ENCODE measurements around the gene BRAF. TPM values are rescaled to one million over a fixed set of nuclear protein-coding genes. Genes with fewer than 3 reads are reported as not detected.
"Not testable (repeated sequence)": the region's sequence is repeated elsewhere in the genome, so short reads cannot be mapped to it uniquely, and the experiment has no call there.

Gene BRAF
- total RNA-seq (10 to 100 TPM; 28.4 to 32.0 TPM), polyA plus RNA-seq (11.3 TPM)

DNA sequence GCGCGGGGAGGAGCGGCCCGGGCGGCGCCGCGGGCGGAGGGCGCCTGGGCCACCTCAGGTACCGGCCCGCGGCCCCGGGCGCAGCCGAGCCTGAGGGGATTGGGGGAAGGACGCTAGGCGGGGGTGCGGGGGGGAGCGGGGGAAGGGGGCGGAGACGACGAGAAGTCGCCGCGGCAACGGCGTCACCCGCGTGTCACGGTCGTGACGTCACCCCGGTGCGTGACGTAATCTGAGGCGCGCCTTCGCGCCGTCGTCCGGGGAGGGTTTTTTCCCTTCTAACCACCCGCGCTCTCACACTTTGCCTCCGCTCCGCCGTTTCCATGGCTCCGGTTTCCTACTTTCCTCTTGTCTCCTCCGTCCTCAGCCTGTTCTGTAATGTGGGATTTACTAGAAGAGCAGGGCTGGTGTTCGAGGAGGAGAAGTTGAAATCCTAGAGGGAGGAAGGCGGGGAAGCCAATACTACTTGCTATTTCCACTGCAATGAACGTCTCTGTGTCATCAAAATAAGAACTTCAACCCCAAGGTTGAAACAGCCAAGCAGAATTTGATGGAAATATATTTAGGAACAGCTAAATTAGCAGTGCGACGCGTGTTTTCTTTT is at the start of gene BRAF:
Gene BRAF, minus strand, starts transcription at position 109 of the 601 bp plus-strand sequence. CDS start 226 bp downstream, outside the sequence.
- no peaks in the 10 kb centered on the region for H3K27me3 ChIP-seq (ENCODE audit: insufficient read depth, low read length, poor library complexity, severe bottlenecking)
- H3K4me1 ChIP-seq (ENCODE audit: insufficient read depth, low read length) = peaks cover 26% of the 10 kb centered on the region
- H3K36me3 Mint-ChIP-seq = peaks cover 0 to 4% (median 0%) of the 10 kb centered on the region in 3 donors
- peaks cover 3 to 4% of the 10 kb centered on the region in 2 donors for H3K27me3 Mint-ChIP-seq
- peak within 1 kb of the TSS; percentile 85 to 98 (median 96) for H3K4me3 Mint-ChIP-seq
- H3K36me3 ChIP-seq (ENCODE audit: insufficient read depth, low read length) = no peaks in the 10 kb centered on the region
- H3K4me3 ChIP-seq (ENCODE audit: low read length) = peak within 1 kb of the TSS; percentile 87
- CTCF ChIA-PET = interaction anchor here (1.3 to 2.9 kb wide), 2 partner anchors 67 to 90 kb away, joined by 3 to 12 read pairs; partner anchors contain the start of gene MRPS33
- peaks cover 0 to 6% (median 0%) of the 10 kb centered on the region in 5 donors for H3K9me3 Mint-ChIP-seq
- no peaks in the 10 kb centered on the region for H3K9me3 ChIP-seq (ENCODE audit: low read length)
- peak; percentile 92 to 96 (median 95) for DNase-seq
- H3K27ac ChIP-seq (ENCODE audit: low read depth, low read length) = peak within 1 kb of the TSS; percentile 98
- peaks cover 7 to 30% (median 15%) of the 10 kb centered on the region in 3 donors for H3K4me1 Mint-ChIP-seq
- POLR2A ChIA-PET = interaction anchor here (0.8 to 1.6 kb wide), 2 partner anchors 89 to 111 kb away, joined by 3 to 13 read pairs; partner anchors contain the start of gene MRPS33
- peak within 1 kb of the TSS in 7 of 8 donors; percentile 98 to 100 (median 100) for H3K27ac Mint-ChIP-seq

DNA sequence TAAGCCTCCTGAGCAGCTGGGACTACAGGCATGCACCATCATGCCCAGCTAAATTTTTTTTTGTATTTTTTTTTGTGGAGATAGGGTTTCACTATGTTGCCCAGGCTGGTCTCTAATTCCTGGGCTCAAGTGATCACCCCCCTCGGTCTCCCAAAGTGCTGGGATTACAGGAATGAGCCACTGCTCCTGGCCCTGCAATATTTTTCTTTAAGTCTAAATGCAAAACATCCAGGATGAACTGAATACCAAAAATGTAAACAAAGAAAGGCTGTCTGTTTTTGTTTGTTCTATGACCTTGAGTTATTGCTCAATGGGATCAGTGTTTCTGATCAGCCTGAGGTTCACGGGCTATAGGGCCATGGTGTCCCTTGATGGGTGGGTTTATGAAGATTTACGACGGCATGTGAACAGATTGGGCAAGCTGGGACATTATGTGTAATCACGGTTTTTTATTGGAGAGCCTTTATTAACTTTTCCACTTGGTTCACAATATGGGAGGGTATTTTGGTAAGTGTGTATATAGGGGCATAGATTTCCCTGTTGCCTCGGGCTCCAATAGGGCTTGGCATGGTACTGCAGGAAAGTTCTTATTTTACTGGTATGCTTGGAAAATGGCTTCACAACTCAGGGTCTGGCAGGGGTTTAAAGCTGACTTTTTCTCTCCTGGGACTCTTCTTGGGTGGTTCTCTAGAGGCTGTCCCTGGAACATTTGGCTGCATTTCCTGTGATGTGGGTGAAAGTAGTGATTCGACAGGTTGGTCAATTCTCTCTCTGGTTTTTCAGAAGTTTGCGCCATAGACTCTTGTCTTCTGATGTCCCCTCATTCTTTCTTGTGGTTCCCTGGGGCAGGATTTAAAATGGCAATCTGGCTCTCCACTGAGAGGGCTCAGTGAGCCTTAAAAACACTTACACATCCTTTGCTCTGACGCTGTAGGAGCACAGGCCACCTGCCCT is 48.4 kb upstream of the BRAF start:
- no peaks in the 10 kb centered on the region for H3K36me3 Mint-ChIP-seq
- no peak overlapping the region for H3K27ac ChIP-seq (ENCODE audit: low read depth, low read length)
- no peaks in the 10 kb centered on the region for H3K9me3 ChIP-seq (ENCODE audit: low read length)
- H3K9me3 Mint-ChIP-seq = no peaks in the 10 kb centered on the region
- peaks cover 1 to 13% of the 10 kb centered on the region in 2 donors for H3K27me3 Mint-ChIP-seq
- no peak overlapping the region for H3K4me3 Mint-ChIP-seq
- ChIA-PET CTCF (no interaction called here), POLR2A (no interaction called here)
- H3K36me3 ChIP-seq (ENCODE audit: insufficient read depth, low read length) = no peaks in the 10 kb centered on the region
- DNase-seq = no peak
- no peaks in the 10 kb centered on the region for H3K4me1 Mint-ChIP-seq
- H3K4me3 ChIP-seq (ENCODE audit: low read length) = no peak overlapping the region
- no peaks in the 10 kb centered on the region for H3K4me1 ChIP-seq (ENCODE audit: insufficient read depth, low read length)
- H3K27ac Mint-ChIP-seq = no peak overlapping the region
- H3K27me3 ChIP-seq (ENCODE audit: insufficient read depth, low read length, poor library complexity, severe bottlenecking) = no peaks in the 10 kb centered on the region

DNA sequence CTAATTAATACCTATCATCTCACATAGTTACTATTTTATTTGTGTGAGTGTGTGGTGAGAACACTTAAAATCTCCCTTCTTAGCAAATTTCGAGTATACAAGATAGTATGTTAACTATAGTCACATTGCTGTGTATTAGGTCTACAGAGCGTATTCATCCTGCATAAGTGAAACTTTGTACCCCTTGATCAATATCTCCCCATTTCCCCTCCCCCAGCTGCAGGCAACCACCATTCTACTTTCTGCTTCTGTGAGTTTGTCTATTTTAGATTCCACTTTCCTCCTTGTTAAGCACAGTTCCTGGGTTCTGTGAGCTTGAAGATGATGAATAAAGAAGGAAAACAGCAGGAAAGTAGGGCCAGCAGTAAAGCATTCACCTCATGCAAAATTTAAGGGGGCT is 47.6 kb upstream of the BRAF start:
- no peak overlapping the region for H3K27ac ChIP-seq (ENCODE audit: low read depth, low read length)
- Mint-ChIP-seq H3K36me3 (no peaks in the 10 kb centered on the region), H3K27me3 (peaks cover 4 to 17% of the 10 kb centered on the region in 2 donors), H3K4me1 (no peaks in the 10 kb centered on the region), H3K9me3 (no peaks in the 10 kb centered on the region), H3K27ac (peak overlapping the region in 2 of 8 donors; percentile 4 to 33), H3K4me3 (no peak overlapping the region)
- no peak overlapping the region for H3K4me3 ChIP-seq (ENCODE audit: low read length)
- no peaks in the 10 kb centered on the region for H3K4me1 ChIP-seq (ENCODE audit: insufficient read depth, low read length)
- POLR2A ChIA-PET = no interaction called here
- CTCF ChIA-PET = no interaction called here
- no peaks in the 10 kb centered on the region for H3K27me3 ChIP-seq (ENCODE audit: insufficient read depth, low read length, poor library complexity, severe bottlenecking)
- DNase-seq = no peak
- no peaks in the 10 kb centered on the region for H3K9me3 ChIP-seq (ENCODE audit: low read length)
- H3K36me3 ChIP-seq (ENCODE audit: insufficient read depth, low read length) = no peaks in the 10 kb centered on the region

DNA sequence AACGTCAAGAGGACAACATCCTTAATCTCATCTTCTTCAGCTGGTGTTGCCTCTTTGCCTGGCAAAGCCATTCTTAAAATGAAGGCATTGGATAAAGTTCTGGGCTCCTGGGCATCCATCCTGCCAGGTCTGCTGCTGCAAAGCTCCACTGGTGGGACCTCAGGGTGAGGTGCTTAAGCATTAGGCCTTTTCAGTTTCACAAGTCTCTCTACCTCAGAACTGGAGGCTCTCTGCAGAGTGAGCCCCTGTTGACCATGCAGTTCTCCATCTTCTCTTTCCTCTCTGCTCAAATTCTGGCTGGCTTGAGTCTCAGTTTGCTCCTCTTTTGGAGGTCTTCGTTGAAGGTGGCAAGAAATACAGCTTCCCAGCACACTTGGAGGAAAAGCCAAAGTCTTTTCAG is 42.7 kb upstream of the BRAF start:
- H3K27me3 Mint-ChIP-seq = peaks cover 6 to 15% of the 10 kb centered on the region in 2 donors
- CTCF ChIA-PET = no interaction called here
- DNase-seq = no peak

DNA sequence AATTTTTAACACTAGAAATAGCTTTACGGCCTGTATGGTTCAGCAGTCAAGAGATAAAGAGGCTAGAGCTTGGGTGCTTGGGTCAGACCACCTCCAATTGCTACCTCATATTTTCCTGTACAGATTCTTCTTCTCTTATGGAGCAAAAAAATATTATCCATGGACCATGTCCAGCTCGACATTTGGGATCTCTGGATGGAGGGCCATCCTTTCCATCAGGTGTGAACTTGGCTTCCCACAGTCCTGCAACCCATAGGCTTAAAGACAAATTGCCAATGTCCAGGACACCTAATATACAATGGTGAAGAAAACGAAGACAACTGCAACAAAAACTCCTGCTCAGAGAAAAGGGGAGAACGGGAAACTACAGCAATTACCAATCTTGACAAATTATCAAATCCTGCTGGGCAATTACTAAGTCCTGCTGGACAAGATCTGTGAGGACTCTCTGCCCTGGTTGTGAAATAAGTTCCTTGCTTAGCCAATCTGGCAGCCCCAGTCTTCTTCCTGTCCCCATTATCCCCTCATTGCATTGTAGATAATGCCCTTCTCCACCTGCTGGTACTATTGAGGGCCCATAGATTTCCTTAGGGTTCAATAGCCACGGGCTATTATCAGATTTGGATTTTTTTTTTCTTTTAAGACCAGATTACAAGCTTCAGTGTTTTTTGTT is 42.0 kb upstream of the BRAF start:
- no peaks in the 10 kb centered on the region for H3K4me1 Mint-ChIP-seq
- no peaks in the 10 kb centered on the region for H3K4me1 ChIP-seq (ENCODE audit: insufficient read depth, low read length)
- DNase-seq = no peak
- no peaks in the 10 kb centered on the region for H3K36me3 ChIP-seq (ENCODE audit: insufficient read depth, low read length)
- H3K27me3 ChIP-seq (ENCODE audit: insufficient read depth, low read length, poor library complexity, severe bottlenecking) = no peaks in the 10 kb centered on the region
- H3K27me3 Mint-ChIP-seq = peaks cover 8 to 11% of the 10 kb centered on the region in 2 donors
- no peak overlapping the region for H3K4me3 ChIP-seq (ENCODE audit: low read length)
- CTCF ChIA-PET = no interaction called here
- POLR2A ChIA-PET = no interaction called here
- H3K9me3 ChIP-seq (ENCODE audit: low read length) = no peaks in the 10 kb centered on the region
- peaks cover 0 to 1% (median 0%) of the 10 kb centered on the region in 5 donors for H3K9me3 Mint-ChIP-seq
- H3K36me3 Mint-ChIP-seq = no peaks in the 10 kb centered on the region
- H3K27ac Mint-ChIP-seq = no peak overlapping the region
- no peak overlapping the region for H3K4me3 Mint-ChIP-seq
- H3K27ac ChIP-seq (ENCODE audit: low read depth, low read length) = no peak overlapping the region

More for the DNA sequence above, 42.7 kb upstream of the BRAF start:
- H3K27ac ChIP-seq (ENCODE audit: low read depth, low read length) = no peak overlapping the region
- H3K27me3 ChIP-seq (ENCODE audit: insufficient read depth, low read length, poor library complexity, severe bottlenecking) = no peaks in the 10 kb centered on the region
- Mint-ChIP-seq H3K4me1 (no peaks in the 10 kb centered on the region), H3K27ac (no peak overlapping the region), H3K36me3 (no peaks in the 10 kb centered on the region), H3K9me3 (no peaks in the 10 kb centered on the region), H3K4me3 (no peak overlapping the region)
- no peaks in the 10 kb centered on the region for H3K36me3 ChIP-seq (ENCODE audit: insufficient read depth, low read length)
- H3K4me1 ChIP-seq (ENCODE audit: insufficient read depth, low read length) = no peaks in the 10 kb centered on the region
- POLR2A ChIA-PET = no interaction called here
- H3K4me3 ChIP-seq (ENCODE audit: low read length) = no peak overlapping the region
- no peaks in the 10 kb centered on the region for H3K9me3 ChIP-seq (ENCODE audit: low read length)

DNA sequence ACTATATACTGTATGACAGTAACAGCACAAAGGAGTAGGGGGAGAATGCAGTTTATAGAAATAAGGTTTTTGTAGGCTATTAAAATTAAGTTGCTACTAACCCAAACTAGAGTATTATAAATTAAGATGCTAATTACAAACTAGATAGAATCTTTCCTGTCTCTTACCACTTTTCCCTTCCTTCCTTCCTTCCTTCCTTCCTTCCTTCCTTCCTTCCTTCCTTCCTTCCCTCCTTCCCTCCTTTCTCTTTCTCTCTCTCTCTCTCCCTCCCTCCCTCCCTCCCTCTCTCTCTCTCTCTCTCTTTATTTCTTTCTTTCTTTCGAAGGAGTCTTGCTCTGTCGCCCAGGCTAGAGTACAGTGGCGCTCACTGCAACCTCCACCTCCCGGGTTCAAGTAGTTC is 36.4 kb upstream of the BRAF start:
- Mint-ChIP-seq H3K27ac (no peak overlapping the region), H3K4me3 (no peak overlapping the region), H3K4me1 (no peaks in the 10 kb centered on the region), H3K36me3 (no peaks in the 10 kb centered on the region), H3K9me3 (peaks cover 0 to 5% (median 0%) of the 10 kb centered on the region in 5 donors), H3K27me3 (peaks cover 7 to 8% of the 10 kb centered on the region in 2 donors)
- Histone ChIP-seq H3K9me3 (ENCODE audit: low read length) (no peaks in the 10 kb centered on the region), H3K27me3 (ENCODE audit: insufficient read depth, low read length, poor library complexity, severe bottlenecking) (no peaks in the 10 kb centered on the region), H3K36me3 (ENCODE audit: insufficient read depth, low read length) (no peaks in the 10 kb centered on the region), H3K4me3 (ENCODE audit: low read length) (no peak overlapping the region), H3K4me1 (ENCODE audit: insufficient read depth, low read length) (no peaks in the 10 kb centered on the region), H3K27ac (ENCODE audit: low read depth, low read length) (no peak overlapping the region)
- POLR2A ChIA-PET = no interaction called here
- no peak for DNase-seq
- CTCF ChIA-PET = no interaction called here

DNA sequence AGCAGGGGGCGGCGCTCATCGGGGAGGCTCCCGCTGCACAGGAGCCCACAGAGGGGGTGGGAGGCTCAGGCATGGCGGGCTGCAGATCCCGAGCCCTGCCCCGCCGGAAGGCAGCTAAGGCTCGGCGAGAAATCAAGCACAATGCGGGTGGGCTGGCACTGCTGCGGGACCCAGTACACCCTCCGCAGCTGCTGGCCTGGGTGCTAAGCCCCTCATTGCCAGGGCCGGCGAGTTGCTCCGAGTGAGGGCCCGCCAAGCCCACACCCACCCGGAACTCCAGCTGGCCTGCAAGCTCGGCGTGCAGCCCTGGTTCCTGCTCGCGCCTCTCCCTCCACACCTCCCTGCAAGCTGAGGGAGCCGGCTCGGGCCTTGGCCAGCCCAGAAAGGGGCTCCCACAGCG is 32.3 kb upstream of the BRAF start:
- H3K36me3 ChIP-seq (ENCODE audit: insufficient read depth, low read length); H3K9me3 Mint-ChIP-seq; H3K27ac Mint-ChIP-seq; H3K4me3 ChIP-seq (ENCODE audit: low read length); H3K27ac ChIP-seq (ENCODE audit: low read depth, low read length); H3K27me3 ChIP-seq (ENCODE audit: insufficient read depth, low read length, poor library complexity, severe bottlenecking); H3K9me3 ChIP-seq (ENCODE audit: low read length); H3K4me3 Mint-ChIP-seq; DNase-seq; POLR2A ChIA-PET; H3K4me1 ChIP-seq (ENCODE audit: insufficient read depth, low read length); CTCF ChIA-PET; H3K4me1 Mint-ChIP-seq; H3K36me3 Mint-ChIP-seq: not testable (repeated sequence)
- H3K27me3 Mint-ChIP-seq = peaks cover 8 to 13% of the 10 kb centered on the region in 2 donors

DNA sequence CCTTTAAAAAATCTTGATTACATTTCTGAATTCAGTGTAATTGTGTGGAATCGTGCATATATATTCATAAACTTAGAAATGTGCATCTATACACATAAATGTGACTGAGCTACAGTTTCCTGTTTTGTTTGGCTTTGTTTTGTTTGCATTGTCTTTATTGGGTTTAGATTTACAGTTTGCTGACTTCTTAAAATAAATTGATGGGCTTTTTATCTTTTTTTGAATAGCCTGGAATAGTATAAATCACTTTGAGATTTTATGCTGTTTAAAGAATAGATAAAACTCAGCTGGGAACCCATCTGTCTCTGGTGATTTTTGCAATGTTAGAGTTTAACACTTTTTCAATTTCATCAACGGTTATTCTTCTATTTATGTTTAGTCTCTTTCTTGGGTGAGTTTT is 21.2 kb upstream of the BRAF start:
- POLR2A ChIA-PET = no interaction called here
- no peak for DNase-seq

More for the DNA sequence above, 21.2 kb upstream of the BRAF start:
- no peaks in the 10 kb centered on the region for H3K9me3 ChIP-seq (ENCODE audit: low read length)
- CTCF ChIA-PET = no interaction called here
- Mint-ChIP-seq H3K4me3 (no peak overlapping the region), H3K27me3 (peaks cover 3 to 20% of the 10 kb centered on the region in 2 donors), H3K4me1 (no peaks in the 10 kb centered on the region), H3K36me3 (no peaks in the 10 kb centered on the region), H3K27ac (no peak overlapping the region), H3K9me3 (peaks cover 0 to 1% (median 0%) of the 10 kb centered on the region in 5 donors)
- no peaks in the 10 kb centered on the region for H3K36me3 ChIP-seq (ENCODE audit: insufficient read depth, low read length)
- H3K4me3 ChIP-seq (ENCODE audit: low read length) = no peak overlapping the region
- no peak overlapping the region for H3K27ac ChIP-seq (ENCODE audit: low read depth, low read length)
- H3K4me1 ChIP-seq (ENCODE audit: insufficient read depth, low read length) = no peaks in the 10 kb centered on the region
- H3K27me3 ChIP-seq (ENCODE audit: insufficient read depth, low read length, poor library complexity, severe bottlenecking) = no peaks in the 10 kb centered on the region
